ENCODE results near the gene PRTG. TPM values are rescaled to one million over a fixed set of nuclear protein-coding genes. Genes with fewer than 3 reads are reported as not detected.

PRTG gene
- total and polyA plus RNA-seq, 2 donors (not counting 3 experiments of a cell fraction or from before 2014, with no cell fraction given): 3.4 to 12.4 TPM

GRCh38 chr15:55649058-55649423, 93.9 kb downstream of the PRTG start:
- TF ChIP-seq FOS (IDR thresholded peaks at IDR 0.05; ENCODE audit: borderline replicate concordance, insufficient read depth, low read length) (no peak), POLR2AphosphoS5 (IDR thresholded peaks at IDR 0.05; ENCODE audit: insufficient read depth, low read depth, low read length) (no peak), JUN (IDR thresholded peaks at IDR 0.05; ENCODE audit: borderline replicate concordance, insufficient read depth, insufficient read length, low read depth) (no peak), CTCF (IDR thresholded peaks at IDR 0.05; ENCODE audit: extremely low read depth in 1 of 2, insufficient read depth in 1 of 2, low read depth in 1 of 2, low read length in 2 of 2) (no peak), EZH2 (IDR thresholded peaks at IDR 0.05; ENCODE audit: borderline replicate concordance, low read depth, low read length, severe bottlenecking) (no peak), POLR2A (IDR thresholded peaks at IDR 0.05; ENCODE audit: low read depth, low read length) (no peak), MYC (IDR thresholded peaks at IDR 0.05; ENCODE audit: low read depth, low read length) (no peak), GATA2 (IDR thresholded peaks at IDR 0.05; ENCODE audit: insufficient read depth, insufficient read length, low read depth, low read length) (no peak)
- H3K27me3 ChIP-seq (ENCODE audit: control insufficient read depth in 2 of 2, insufficient read depth in 2 of 2, low read length in 2 of 2): no peaks in the 10 kb centered on the region
- FAIRE-seq (no peak), DNase-seq (ENCODE audit: low read depth, low spot score) (no peak)
- dilution Hi-C loops (cut with MboI; ENCODE audit: extremely low pct_ligation_motif_present, low sequenced_read_pairs): no loop called here
- no peaks in the 10 kb centered on the region for H3K4me1 ChIP-seq (ENCODE audit: control insufficient read depth, extremely low read depth, insufficient read depth, low read length)
- BruUV-seq (replicated peaks): no TSS peak
- H3K79me2 ChIP-seq (ENCODE audit: control insufficient read depth, insufficient read depth, low read length): no peaks in the 10 kb centered on the region
- no peak overlapping the region for H2AFZ ChIP-seq (ENCODE audit: low read depth, low read length)
- no peak overlapping the region for H3K4me3 ChIP-seq (replicated peaks in 1 of 3; ENCODE audit: insufficient read depth in 1 of 3, low read depth in 1 of 3, low read length in 3 of 3)
- H3K4me2 ChIP-seq (ENCODE audit: insufficient read depth, low read length): no peak overlapping the region
- ChIA-PET POLR2A (no interaction called here), CTCF (interaction anchor here (0.6 to 5.6 kb wide), 27 partner anchors 9 to 449 kb away, joined by 3 to 126 read pairs (median 4); no protein-coding TSS in a partner anchor)
- H4K20me1 ChIP-seq (replicated peaks; ENCODE audit: control insufficient read depth, extremely low read depth, insufficient read depth, low read length): no peaks in the 10 kb centered on the region
- intact Hi-C loops (cut with micrococcal nuclease): loop anchor here (2.0 to 5.0 kb wide), 3 partner anchors 94 to 598 kb away; partner anchors contain the start of genes NEDD4 and PRTG
- H3K9me1 ChIP-seq (replicated peaks; ENCODE audit: control insufficient read depth, extremely low read depth, insufficient read depth, low read length): no peaks in the 10 kb centered on the region
- H3K36me3 ChIP-seq (ENCODE audit: control insufficient read depth in 2 of 2, extremely low read depth in 1 of 2, insufficient read depth in 2 of 2, low read length in 2 of 2): no peaks in the 10 kb centered on the region
- no peaks in the 10 kb centered on the region for H3K9me3 ChIP-seq (replicated peaks; ENCODE audit: control insufficient read depth, insufficient read depth, low read length)
- no peak overlapping the region for H3K9ac ChIP-seq (replicated peaks; ENCODE audit: extremely low read depth, insufficient read depth, low read length)
- no peak overlapping the region for H3K27ac ChIP-seq (ENCODE audit: insufficient read depth, low read depth, low read length)

Data from endothelial cell of umbilical vein (primary cell).